Gastrocnemius medialis (tissue), 4 donors: ENCODE measurements around the gene HK3. TPM values are rescaled to one million over a fixed set of nuclear protein-coding genes. Genes with fewer than 3 reads are reported as not detected.

Experiments used
- ATAC-seq, 2 donors: fragments of 150-250 bp; one replicate each; pipeline ENCODE4 v1.9.1; 2016
- DNase-seq, 2 donors: peaks; one replicate each; pipeline ENCODE4 v3.0.0-alpha.2; 2019
- H3K27ac ChIP-seq, 4 donors: fragments of 200-600 bp; sonication (generic); 1 replicate in 1 of 4; 2 replicates in 3 of 4; pipeline ENCODE4 v1.5.1; 2016 to 2018; ENCODE audit warnings: mild to moderate bottlenecking in 2 of 4, moderate library complexity in 1 of 4
- H3K27me3 ChIP-seq, 3 donors: fragments of 200-600 bp; sonication (generic) in 2 of 3; 1 replicate in 1 of 3; 2 replicates in 2 of 3; pipeline versions ENCODE4 v1.5.1 to v1.6.0; 2016 to 2019; ENCODE audit warnings: mild to moderate bottlenecking in 1 of 3, moderate library complexity in 1 of 3
- H3K36me3 ChIP-seq, 2 donors: fragments of 200-600 bp; sonication (generic) in 1 of 2; one replicate each; pipeline ENCODE4 v1.5.1; 2017 to 2018
- H3K4me1 ChIP-seq, 2 donors: fragments of 200-600 bp; sonication (generic) in 1 of 2; one replicate each; pipeline ENCODE4 v1.5.1; 2016 to 2017; ENCODE audit warnings: mild to moderate bottlenecking in 2 of 2
- H3K4me3 ChIP-seq, 4 donors: fragments of 200-600 bp; sonication (generic) in 3 of 4; 1 replicate in 1 of 4; 2 replicates in 3 of 4; pipeline ENCODE4 v1.5.1; 2016 to 2019; ENCODE audit warnings: mild to moderate bottlenecking in 2 of 4
- H3K9me3 ChIP-seq, 3 donors: fragments of 200-600 bp; sonication (generic) in 2 of 3; 1 replicate in 1 of 3; 2 replicates in 2 of 3; pipeline ENCODE4 v1.5.1; 2016 to 2019
- CTCF ChIP-seq, 5 experiments: fragments of 450-650 bp in 3 of 5; fragments of 200-600 bp in 2 of 5; sonication (generic) in 2 of 5; IDR thresholded peaks in 4 of 5; conservative IDR thresholded peaks in 1 of 5; 1 replicate in 4 of 5; 2 replicates in 1 of 5; pipeline ENCODE4 v1.5.1; 2016 to 2019; ENCODE audit warnings: antibody characterized with exemption in 5 of 5, mild to moderate bottlenecking in 3 of 5, moderate library complexity in 3 of 5
- POLR2A ChIP-seq, 2 donors: fragments of 450-650 bp; IDR thresholded peaks; one replicate each; pipeline ENCODE4 v1.6.1; 2017; ENCODE audit warnings: antibody characterized with exemption in 2 of 2, mild to moderate bottlenecking in 2 of 2, moderate library complexity in 2 of 2
- in situ Hi-C, 4 donors: fragments of 200-750 bp; cut with MboI; loops; one replicate each; pipeline versions ENCODE4 v1.15.0 to v1.8.0; 2017; ENCODE audit warnings: low sequenced_read_pairs in 4 of 4
- intact Hi-C: fragments of 100-400 bp; cut with DNase I; formaldehyde crosslinking; loops from one replicate; pipeline ENCODE4 v1.15.1; 2023; ENCODE audit warnings: low total_unique reads
- total RNA-seq, 4 donors: library from RNA; depleted of rRNA; stranded (reverse); fragments of >200 nt; gene quantifications; one replicate each; pipeline versions ENCODE4 v1.1.0 to v1.2.3, GENCODE V29; 2016

Gene HK3
- total RNA-seq, 4 donors from 2014 or later: 0.53 to 2.6 (median 2.4) TPM

- Histone ChIP-seq H3K27me3 (peaks cover 0 to 25% (median 10%) of the 10 kb centered on the region in 3 donors), H3K4me3 (no peak overlapping the region), H3K27ac (no peak overlapping the region), H3K36me3 (no peaks in the 10 kb centered on the region), H3K4me1 (no peaks in the 10 kb centered on the region), H3K9me3 (no peaks in the 10 kb centered on the region)
- in situ Hi-C loops (no loop called here), intact Hi-C loops (no loop called here)
- no peak for TF ChIP-seq CTCF (IDR thresholded peaks at IDR 0.05 in 4 of 5, conservative IDR thresholded peaks at IDR 0.05 in 1 of 5)
- no peak for TF ChIP-seq POLR2A (IDR thresholded peaks at IDR 0.05)
- ATAC-seq: no peak
- no peak for DNase-seq
Measured at GRCh38 chr5:176854164-176854563, 45.0 kb downstream of the HK3 start.

- no peak for DNase-seq
- H3K4me3 ChIP-seq: no peak overlapping the region
- intact Hi-C loops: no loop called here
- no peak overlapping the region for H3K27ac ChIP-seq
- TF ChIP-seq CTCF (IDR thresholded peaks at IDR 0.05 in 4 of 5, conservative IDR thresholded peaks at IDR 0.05 in 1 of 5): no peak
- TF ChIP-seq POLR2A (IDR thresholded peaks at IDR 0.05): no peak
- H3K4me1 ChIP-seq: no peaks in the 10 kb centered on the region
- in situ Hi-C loops: no loop called here
- no peaks in the 10 kb centered on the region for H3K36me3 ChIP-seq
- peaks cover 0 to 26% (median 10%) of the 10 kb centered on the region in 3 donors for H3K27me3 ChIP-seq
- no peaks in the 10 kb centered on the region for H3K9me3 ChIP-seq
- no peak for ATAC-seq
Measured at GRCh38 chr5:176853151-176853778, 45.9 kb downstream of the HK3 start.

- no peaks in the 10 kb centered on the region for H3K36me3 ChIP-seq
- H3K4me3 ChIP-seq: no peak overlapping the region
- no peak for TF ChIP-seq CTCF (IDR thresholded peaks at IDR 0.05 in 4 of 5, conservative IDR thresholded peaks at IDR 0.05 in 1 of 5)
- no peak for TF ChIP-seq POLR2A (IDR thresholded peaks at IDR 0.05)
- no peak for ATAC-seq
- DNase-seq: no peak
- intact Hi-C loops: no loop called here
- in situ Hi-C loops: no loop called here
- H3K9me3 ChIP-seq: no peaks in the 10 kb centered on the region
- H3K27me3 ChIP-seq: peaks cover 5 to 34% (median 16%) of the 10 kb centered on the region in 3 donors
- no peak overlapping the region for H3K27ac ChIP-seq
- H3K4me1 ChIP-seq: no peaks in the 10 kb centered on the region
Measured at GRCh38 chr5:176851871-176852658, 47.1 kb downstream of the HK3 start.

- ATAC-seq: no peak
- Histone ChIP-seq H3K36me3 (no peaks in the 10 kb centered on the region), H3K27me3 (peaks cover 8 to 41% (median 22%) of the 10 kb centered on the region in 3 donors), H3K4me1 (no peaks in the 10 kb centered on the region), H3K9me3 (no peaks in the 10 kb centered on the region), H3K4me3 (no peak overlapping the region), H3K27ac (no peak overlapping the region)
- no peak for TF ChIP-seq POLR2A (IDR thresholded peaks at IDR 0.05)
- no peak for TF ChIP-seq CTCF (IDR thresholded peaks at IDR 0.05 in 4 of 5, conservative IDR thresholded peaks at IDR 0.05 in 1 of 5)
- intact Hi-C loops (no loop called here), in situ Hi-C loops (no loop called here)
- no peak for DNase-seq
Measured at GRCh38 chr5:176851380-176851779, 47.8 kb downstream of the HK3 start.
